WTC11 (cell line): ENCODE measurements around the gene POLR1G. TPM values are rescaled to one million over a fixed set of nuclear protein-coding genes. Genes with fewer than 3 reads are reported as not detected.

Experiments
- CBFB ChIP-seq: sonication (generic); formaldehyde crosslinking; IDR thresholded peaks from 2 replicates; pipeline ENCODE4 v1.8.1; 2022; ENCODE audit warnings: mild to moderate bottlenecking, low read depth, missing genetic modification reagents
- E2F5 ChIP-seq: sonication (generic); formaldehyde crosslinking; IDR thresholded peaks from 2 replicates; pipeline ENCODE4 v1.8.1; 2022; ENCODE audit warnings: mild to moderate bottlenecking, moderate library complexity, missing genetic modification reagents
- ESRRA ChIP-seq: sonication (generic); formaldehyde crosslinking; IDR thresholded peaks from 2 replicates; pipeline ENCODE4 v1.8.1; 2022; ENCODE audit warnings: mild to moderate bottlenecking, missing genetic modification reagents, borderline replicate concordance
- FOXP1 ChIP-seq: sonication (generic); formaldehyde crosslinking; IDR thresholded peaks from 2 replicates; pipeline ENCODE4 v1.8.0; 2022; ENCODE audit warnings: missing genetic modification reagents, mild to moderate bottlenecking, moderate library complexity, borderline replicate concordance
- IRF1 ChIP-seq: sonication (generic); formaldehyde crosslinking; IDR thresholded peaks from 2 replicates; pipeline ENCODE4 v1.8.0; 2023; ENCODE audit warnings: missing genetic modification reagents
- JUN ChIP-seq: sonication (generic); formaldehyde crosslinking; IDR thresholded peaks from 2 replicates; pipeline ENCODE4 v1.8.0; 2023; ENCODE audit warnings: mild to moderate bottlenecking, missing genetic modification reagents
- MLX ChIP-seq: sonication (generic); formaldehyde crosslinking; IDR thresholded peaks from 2 replicates; pipeline ENCODE4 v1.8.1; 2023; ENCODE audit warnings: mild to moderate bottlenecking, missing genetic modification reagents, moderate library complexity
- NFYB ChIP-seq: sonication (generic); formaldehyde crosslinking; conservative IDR thresholded peaks from 2 replicates; pipeline ENCODE4 v1.8.0; 2022; ENCODE audit warnings: low read depth, missing genetic modification reagents
- NR2C2 ChIP-seq: sonication (generic); formaldehyde crosslinking; IDR thresholded peaks from 2 replicates; pipeline ENCODE4 v1.8.0; 2022; ENCODE audit warnings: mild to moderate bottlenecking, missing genetic modification reagents
- NR3C1 ChIP-seq: sonication (generic); formaldehyde crosslinking; conservative IDR thresholded peaks from 2 replicates; pipeline ENCODE4 v1.8.1; 2023; ENCODE audit warnings: low read depth, mild to moderate bottlenecking, missing genetic modification reagents
- OVOL2 ChIP-seq: fragments of 250-450 bp; sonication (Bioruptor Pico); IDR thresholded peaks from 2 replicates; pipeline ENCODE4 v1.9.0; 2021; ENCODE audit warnings: mild to moderate bottlenecking, borderline replicate concordance
- SMAD3 ChIP-seq: sonication (generic); formaldehyde crosslinking; IDR thresholded peaks from 2 replicates; pipeline ENCODE4 v1.8.0; 2022; ENCODE audit warnings: missing genetic modification reagents, mild to moderate bottlenecking, borderline replicate concordance
- SMAD4 ChIP-seq: sonication (generic); formaldehyde crosslinking; IDR thresholded peaks from 2 replicates; pipeline ENCODE4 v1.8.0; 2022; ENCODE audit warnings: mild to moderate bottlenecking, missing genetic modification reagents
- SP1 ChIP-seq: sonication (generic); formaldehyde crosslinking; conservative IDR thresholded peaks from 2 replicates; pipeline ENCODE4 v1.8.1; 2022; ENCODE audit warnings: missing genetic modification reagents
- STAT6 ChIP-seq: sonication (generic); formaldehyde crosslinking; conservative IDR thresholded peaks from 2 replicates; pipeline ENCODE4 v1.8.1; 2023; ENCODE audit warnings: mild to moderate bottlenecking, low read depth, missing genetic modification reagents, moderate library complexity
- ZNF219 ChIP-seq: sonication (generic); formaldehyde crosslinking; IDR thresholded peaks from 2 replicates; pipeline ENCODE4 v1.8.0; 2023; ENCODE audit warnings: missing genetic modification reagents, mild to moderate bottlenecking, borderline replicate concordance
- ZNF232 ChIP-seq: sonication (generic); formaldehyde crosslinking; IDR thresholded peaks from 2 replicates; pipeline ENCODE4 v1.8.0; 2022; ENCODE audit warnings: mild to moderate bottlenecking, missing genetic modification reagents
- ZNF281 ChIP-seq: sonication (generic); formaldehyde crosslinking; IDR thresholded peaks from 2 replicates; pipeline ENCODE4 v1.8.0; 2023; ENCODE audit warnings: mild to moderate bottlenecking, missing genetic modification reagents
- ZNF416 ChIP-seq: fragments of 250-450 bp; sonication (Bioruptor Pico); IDR thresholded peaks from 2 replicates; pipeline ENCODE4 v1.9.0; 2021; ENCODE audit warnings: mild to moderate bottlenecking, inconsistent platforms
- total RNA-seq: library from RNA; stranded (reverse); gene quantifications from 3 replicates; pipeline ENCODE4 v1.2.3, GENCODE V29; 2021
- TF ChIP-seq, protein P1 (sequence below): fragments of 250-450 bp; sonication (Bioruptor Pico); IDR thresholded peaks from 2 replicates; pipeline ENCODE4 v1.8.0; 2021; ENCODE audit warnings: mild to moderate bottlenecking
- TF ChIP-seq, protein P2 (sequence below): fragments of 250-450 bp; sonication (Bioruptor Pico); conservative IDR thresholded peaks from 2 replicates; pipeline ENCODE4 v1.9.0; 2021; ENCODE audit warnings: mild to moderate bottlenecking
- TF ChIP-seq, protein P3 (sequence below): sonication (generic); formaldehyde crosslinking; IDR thresholded peaks from 2 replicates; pipeline ENCODE4 v1.8.0; 2022; ENCODE audit warnings: missing genetic modification reagents

Gene POLR1G
- total RNA-seq, 1 experiment from 2014 or later, result 38.1 TPM

GRCh38 chr19:45385392-45386221 lies 20.8 kb upstream of the POLR1G start (continued):
- TF ChIP-seq CBFB, result 0 out of 2 replicates have a peak, but pooled peaks have one; percentile 81
- peak; percentile 81; the same call in 1 of the 2 replicates for TF ChIP-seq ZNF219
- peak; percentile 63 for TF ChIP-seq NFYB (CRISPR knock-in tag)
- TF ChIP-seq IRF1 (CRISPR knock-in tag), result peak; percentile 98
- TF ChIP-seq, protein P1, sequence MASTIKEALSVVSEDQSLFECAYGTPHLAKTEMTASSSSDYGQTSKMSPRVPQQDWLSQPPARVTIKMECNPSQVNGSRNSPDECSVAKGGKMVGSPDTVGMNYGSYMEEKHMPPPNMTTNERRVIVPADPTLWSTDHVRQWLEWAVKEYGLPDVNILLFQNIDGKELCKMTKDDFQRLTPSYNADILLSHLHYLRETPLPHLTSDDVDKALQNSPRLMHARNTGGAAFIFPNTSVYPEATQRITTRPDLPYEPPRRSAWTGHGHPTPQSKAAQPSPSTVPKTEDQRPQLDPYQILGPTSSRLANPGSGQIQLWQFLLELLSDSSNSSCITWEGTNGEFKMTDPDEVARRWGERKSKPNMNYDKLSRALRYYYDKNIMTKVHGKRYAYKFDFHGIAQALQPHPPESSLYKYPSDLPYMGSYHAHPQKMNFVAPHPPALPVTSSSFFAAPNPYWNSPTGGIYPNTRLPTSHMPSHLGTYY (CRISPR knock-in tag), result no peak
- TF ChIP-seq FOXP1 (CRISPR knock-in tag), result peak; percentile 99
- TF ChIP-seq ZNF281, result peak; percentile 95
- TF ChIP-seq SMAD4 (CRISPR knock-in tag), result peak; percentile 91
- peak; percentile 98 for TF ChIP-seq ZNF232 (CRISPR knock-in tag)
- TF ChIP-seq STAT6, result no peak
- TF ChIP-seq NR2C2 (CRISPR knock-in tag), result peak; percentile 76
- TF ChIP-seq, protein P2, sequence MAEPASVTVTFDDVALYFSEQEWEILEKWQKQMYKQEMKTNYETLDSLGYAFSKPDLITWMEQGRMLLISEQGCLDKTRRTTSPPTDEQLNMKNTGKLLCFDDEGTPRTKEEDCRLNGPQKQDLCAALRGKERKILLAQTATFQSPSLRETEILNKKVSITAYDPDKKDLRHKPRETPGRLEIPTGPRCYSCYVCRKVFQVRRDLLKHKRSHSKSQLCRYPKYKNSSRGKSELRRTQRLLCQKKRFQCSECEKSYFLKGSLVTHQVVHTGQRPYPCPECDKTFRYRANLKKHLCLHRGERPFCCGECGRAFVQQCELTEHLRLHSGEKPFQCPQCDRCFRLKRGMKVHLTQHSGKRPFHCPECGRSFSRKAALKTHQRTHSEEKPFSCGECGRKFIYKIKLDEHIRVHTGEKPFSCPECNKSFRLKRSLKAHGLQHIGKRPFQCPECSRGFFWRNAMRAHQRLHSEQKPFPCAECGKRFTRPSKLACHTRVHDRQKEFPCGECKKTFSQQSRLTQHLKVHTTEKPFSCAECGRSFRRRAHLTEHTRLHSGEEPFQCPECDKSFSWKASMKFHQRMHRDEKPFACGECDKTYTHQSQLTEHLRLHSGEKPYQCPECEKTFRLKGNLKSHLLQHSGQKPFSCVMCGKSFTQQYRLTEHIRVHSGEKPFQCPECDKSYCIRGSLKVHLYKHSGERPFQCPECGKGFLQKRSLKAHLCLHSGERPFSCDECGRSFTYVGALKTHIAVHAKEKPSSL, result no peak
- TF ChIP-seq ZNF416 (CRISPR knock-in tag), result no peak
- TF ChIP-seq OVOL2 (CRISPR knock-in tag), result no peak
- peak; percentile 96 for TF ChIP-seq JUN (CRISPR knock-in tag)
- peak; percentile 85 for TF ChIP-seq SP1 (CRISPR knock-in tag)
- TF ChIP-seq E2F5, result peak; percentile 95
- TF ChIP-seq, protein P3, sequence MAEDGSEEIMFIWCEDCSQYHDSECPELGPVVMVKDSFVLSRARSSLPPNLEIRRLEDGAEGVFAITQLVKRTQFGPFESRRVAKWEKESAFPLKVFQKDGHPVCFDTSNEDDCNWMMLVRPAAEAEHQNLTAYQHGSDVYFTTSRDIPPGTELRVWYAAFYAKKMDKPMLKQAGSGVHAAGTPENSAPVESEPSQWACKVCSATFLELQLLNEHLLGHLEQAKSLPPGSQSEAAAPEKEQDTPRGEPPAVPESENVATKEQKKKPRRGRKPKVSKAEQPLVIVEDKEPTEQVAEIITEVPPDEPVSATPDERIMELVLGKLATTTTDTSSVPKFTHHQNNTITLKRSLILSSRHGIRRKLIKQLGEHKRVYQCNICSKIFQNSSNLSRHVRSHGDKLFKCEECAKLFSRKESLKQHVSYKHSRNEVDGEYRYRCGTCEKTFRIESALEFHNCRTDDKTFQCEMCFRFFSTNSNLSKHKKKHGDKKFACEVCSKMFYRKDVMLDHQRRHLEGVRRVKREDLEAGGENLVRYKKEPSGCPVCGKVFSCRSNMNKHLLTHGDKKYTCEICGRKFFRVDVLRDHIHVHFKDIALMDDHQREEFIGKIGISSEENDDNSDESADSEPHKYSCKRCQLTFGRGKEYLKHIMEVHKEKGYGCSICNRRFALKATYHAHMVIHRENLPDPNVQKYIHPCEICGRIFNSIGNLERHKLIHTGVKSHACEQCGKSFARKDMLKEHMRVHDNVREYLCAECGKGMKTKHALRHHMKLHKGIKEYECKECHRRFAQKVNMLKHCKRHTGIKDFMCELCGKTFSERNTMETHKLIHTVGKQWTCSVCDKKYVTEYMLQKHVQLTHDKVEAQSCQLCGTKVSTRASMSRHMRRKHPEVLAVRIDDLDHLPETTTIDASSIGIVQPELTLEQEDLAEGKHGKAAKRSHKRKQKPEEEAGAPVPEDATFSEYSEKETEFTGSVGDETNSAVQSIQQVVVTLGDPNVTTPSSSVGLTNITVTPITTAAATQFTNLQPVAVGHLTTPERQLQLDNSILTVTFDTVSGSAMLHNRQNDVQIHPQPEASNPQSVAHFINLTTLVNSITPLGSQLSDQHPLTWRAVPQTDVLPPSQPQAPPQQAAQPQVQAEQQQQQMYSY (CRISPR knock-in tag), result peak; percentile 74
- peak; percentile 75; the same call in 1 of the 2 replicates for TF ChIP-seq NR3C1 (CRISPR knock-in tag)
- peak; percentile 95 for TF ChIP-seq ESRRA (CRISPR knock-in tag)
- TF ChIP-seq SMAD3 (CRISPR knock-in tag), result peak; percentile 98
- TF ChIP-seq MLX (CRISPR knock-in tag), result peak; percentile 90; the same call in 1 of the 2 replicates
